D721Med (cell line): ENCODE results near the gene AGAP1.

Experiments
- DNase-seq: peaks from one replicate; pipeline ENCODE4 v3.0.0; 2011; ENCODE audit warnings: low spot score; ENCODE audit not compliant: insufficient read length
- FAIRE-seq: peaks from 2 replicates; lab custom pipeline; 2011; peaks lifted over from hg19 to GRCh38; lab: Jason Lieb, UNC
- TF ChIP-seq, protein P1 (sequence below): IDR thresholded peaks from 2 replicates; pipeline ENCODE4 v1.5.1; 2012; ENCODE audit warnings: mild to moderate bottlenecking, control low read depth; ENCODE audit not compliant: insufficient read depth; ENCODE audit errors: missing control alignments

The AGAP1 gene

DNA sequence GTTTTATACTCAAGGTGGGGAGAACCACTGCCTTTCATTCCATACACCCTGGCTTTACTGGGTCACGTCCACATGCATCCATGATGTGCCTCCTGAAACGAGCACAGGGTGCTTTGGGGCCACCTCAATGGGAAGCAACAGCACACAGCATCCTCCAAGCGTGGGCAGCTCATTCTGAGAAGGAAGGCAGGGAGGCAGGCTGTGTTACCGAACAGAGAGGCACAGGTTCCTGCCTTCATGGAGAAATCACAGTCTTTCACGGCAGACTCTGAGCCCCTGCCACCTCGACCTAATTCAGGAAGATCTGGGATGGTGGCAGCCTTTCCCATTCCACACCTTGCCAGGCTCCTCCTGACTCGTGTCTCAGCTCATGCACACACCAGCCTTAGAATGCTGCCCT is 544.3 kb downstream of the AGAP1 start:
- FAIRE-seq (no peak), DNase-seq (no peak)
- TF ChIP-seq, protein P1, sequence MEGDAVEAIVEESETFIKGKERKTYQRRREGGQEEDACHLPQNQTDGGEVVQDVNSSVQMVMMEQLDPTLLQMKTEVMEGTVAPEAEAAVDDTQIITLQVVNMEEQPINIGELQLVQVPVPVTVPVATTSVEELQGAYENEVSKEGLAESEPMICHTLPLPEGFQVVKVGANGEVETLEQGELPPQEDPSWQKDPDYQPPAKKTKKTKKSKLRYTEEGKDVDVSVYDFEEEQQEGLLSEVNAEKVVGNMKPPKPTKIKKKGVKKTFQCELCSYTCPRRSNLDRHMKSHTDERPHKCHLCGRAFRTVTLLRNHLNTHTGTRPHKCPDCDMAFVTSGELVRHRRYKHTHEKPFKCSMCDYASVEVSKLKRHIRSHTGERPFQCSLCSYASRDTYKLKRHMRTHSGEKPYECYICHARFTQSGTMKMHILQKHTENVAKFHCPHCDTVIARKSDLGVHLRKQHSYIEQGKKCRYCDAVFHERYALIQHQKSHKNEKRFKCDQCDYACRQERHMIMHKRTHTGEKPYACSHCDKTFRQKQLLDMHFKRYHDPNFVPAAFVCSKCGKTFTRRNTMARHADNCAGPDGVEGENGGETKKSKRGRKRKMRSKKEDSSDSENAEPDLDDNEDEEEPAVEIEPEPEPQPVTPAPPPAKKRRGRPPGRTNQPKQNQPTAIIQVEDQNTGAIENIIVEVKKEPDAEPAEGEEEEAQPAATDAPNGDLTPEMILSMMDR = no peak

DNA sequence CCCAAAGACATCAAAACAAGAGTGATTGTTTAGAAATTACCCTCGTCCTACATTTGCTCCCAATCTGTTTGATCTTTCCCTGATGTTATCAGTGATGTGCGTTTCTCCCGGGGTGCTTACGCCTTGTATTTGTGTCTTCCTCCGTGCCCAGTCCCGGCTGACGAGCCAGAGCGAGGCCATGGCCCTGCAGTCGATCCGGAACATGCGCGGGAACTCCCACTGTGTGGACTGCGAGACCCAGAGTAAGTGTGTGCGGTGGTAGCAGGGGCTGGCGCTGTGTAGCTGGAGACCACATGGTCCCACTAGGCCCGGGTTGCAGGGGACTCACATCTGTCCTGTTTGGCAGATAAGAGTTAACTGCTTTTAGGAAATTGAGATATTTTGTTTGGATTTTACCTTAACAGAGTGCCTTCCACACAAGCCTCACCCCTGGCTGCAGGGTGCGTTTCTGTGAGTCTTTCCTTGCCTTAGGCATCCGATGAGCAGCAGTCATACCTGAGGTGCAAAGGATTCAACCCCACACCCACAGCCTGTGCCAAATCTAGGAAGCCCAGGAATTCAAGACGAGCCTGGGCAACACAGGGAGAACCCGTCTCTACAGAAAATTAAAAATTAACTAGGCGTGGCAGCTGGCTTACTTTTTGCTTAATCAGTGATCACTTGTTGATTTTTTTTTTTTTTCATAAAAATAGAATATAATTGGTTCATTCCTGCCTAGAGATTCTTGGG is 546.9 kb downstream of the AGAP1 start:
- DNase-seq = no peak
- TF ChIP-seq, protein P1 = no peak
- no peak for FAIRE-seq

DNA sequence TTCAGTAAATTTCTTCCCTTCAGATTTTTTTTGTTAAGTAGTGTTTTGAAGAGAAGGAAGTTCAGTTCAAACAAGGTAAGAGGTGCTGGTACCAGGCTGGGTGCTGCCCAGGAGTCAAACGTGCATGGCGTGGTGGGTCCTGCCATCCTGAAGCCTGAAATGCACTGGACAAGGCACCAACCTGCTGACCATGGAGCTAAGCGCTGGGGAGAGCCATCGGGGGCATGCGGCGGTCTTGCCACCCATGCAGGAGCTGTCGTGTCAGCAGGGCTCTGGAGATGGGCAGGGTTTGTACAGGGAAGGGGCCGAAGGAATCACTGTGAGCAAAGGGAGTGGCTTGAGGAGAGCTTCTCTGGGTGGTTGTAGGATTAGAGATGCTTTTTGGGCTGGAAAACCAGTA is 547.8 kb downstream of the AGAP1 start:
- TF ChIP-seq, protein P1 = no peak
- DNase-seq (no peak), FAIRE-seq (no peak)

DNA sequence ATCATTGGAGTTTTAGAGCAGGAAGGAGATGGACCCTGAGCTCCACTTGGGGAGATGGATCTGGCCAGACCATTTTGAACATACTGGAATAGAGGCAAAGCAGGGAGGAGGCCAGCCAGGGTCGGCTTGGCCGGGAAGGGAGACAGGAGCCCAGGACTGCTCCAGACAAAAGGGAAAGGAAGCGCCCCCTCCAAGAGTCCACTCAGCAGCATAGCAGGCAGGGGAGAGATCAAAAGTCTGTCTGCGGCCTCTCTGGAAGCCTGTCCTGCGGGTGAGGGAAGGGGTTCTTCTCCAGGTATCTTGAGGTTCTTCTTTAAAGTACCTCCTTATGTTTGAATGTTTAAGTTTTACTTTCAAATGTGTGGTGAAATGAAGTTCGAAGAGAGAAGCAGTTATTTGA is 548.2 kb downstream of the AGAP1 start:
- DNase-seq = no peak
- TF ChIP-seq, protein P1 = no peak
- no peak for FAIRE-seq

- DNase-seq = no peak
- no peak for FAIRE-seq
- TF ChIP-seq, protein P1 = no peak
These were observed 550.3 kb downstream of the AGAP1 start for GRCh38 chr2:236044191-236044590.

DNA sequence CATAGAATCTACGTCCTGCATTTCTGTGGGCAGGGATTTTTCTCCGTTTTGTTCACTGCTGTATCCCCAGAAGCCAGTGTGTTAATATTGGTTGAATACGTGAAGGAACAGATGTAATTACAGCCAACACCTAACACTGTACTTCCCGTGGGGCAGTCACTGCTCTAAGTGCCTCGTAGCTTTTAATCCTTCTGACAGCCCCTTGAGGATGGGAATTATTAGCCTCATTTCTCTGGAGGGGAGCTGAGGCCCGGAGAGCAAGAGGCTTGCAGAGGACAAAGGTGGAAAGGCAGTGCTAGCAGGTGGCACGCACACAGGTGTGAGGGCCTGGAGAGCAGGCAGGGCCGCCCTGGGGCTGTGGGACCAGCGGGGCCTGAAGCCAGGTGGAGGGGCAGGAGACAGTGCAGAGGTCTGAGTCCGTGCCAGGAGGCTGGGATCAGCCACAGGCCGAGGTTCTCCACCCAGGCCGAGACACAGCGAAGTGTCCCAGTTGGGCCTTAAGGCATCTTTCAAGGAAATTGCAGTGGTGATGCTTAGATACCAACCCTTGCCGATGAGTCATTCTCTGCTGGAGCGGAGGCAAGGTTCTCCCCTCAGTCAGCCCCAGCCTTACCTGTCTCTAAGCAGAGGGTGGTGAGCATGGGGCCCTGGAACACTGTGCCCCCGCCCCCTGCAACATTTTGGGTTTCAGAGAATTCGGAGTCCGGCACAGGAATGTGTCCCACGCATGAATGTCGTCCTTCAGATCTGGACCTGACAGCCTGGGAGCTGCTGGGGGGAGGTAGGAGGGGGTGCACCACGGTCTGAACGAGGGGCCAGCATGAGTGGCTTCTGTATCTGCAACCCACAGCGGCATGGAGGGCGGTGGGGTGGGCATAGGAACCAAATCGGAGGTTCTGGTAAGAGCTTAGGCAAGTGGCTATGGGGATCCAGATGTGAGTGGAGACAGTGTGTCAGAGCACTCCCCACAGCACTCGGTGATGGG is 551.7 kb downstream of the AGAP1 start:
- DNase-seq (no peak), FAIRE-seq (no peak)
- TF ChIP-seq, protein P1 = no peak
